ENCODE measurements around the gene SEMA3G. TPM values are rescaled to one million over a fixed set of nuclear protein-coding genes. Genes with fewer than 3 reads are reported as not detected.

SEMA3G gene
- total RNA-seq, 4 donors from 2014 or later = 6.7 to 33.9 (median 20.3) TPM

DNA sequence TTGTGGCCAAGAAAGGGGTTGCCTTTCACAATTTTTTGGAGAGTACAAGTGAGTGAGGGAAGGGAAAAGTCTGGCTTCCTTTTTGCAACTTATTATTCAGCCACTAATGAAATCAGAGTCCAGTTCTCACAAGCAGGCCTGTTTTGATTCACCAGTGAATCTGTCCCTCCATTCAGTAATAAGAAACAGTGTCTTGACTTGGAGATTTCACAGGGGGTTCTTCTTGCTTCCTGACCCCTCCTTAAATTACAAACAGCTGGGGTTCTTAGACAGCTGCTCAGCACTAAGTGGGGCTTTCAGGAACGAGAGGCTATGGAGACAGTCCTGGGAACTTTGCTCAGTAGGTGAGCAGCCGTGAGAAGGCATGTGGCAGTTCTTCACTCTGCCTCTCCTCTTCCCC is 24.5 kb downstream of the SEMA3G start:
- Histone ChIP-seq H3K36me3 (peaks cover 0 to 37% of the 10 kb centered on the region in 2 donors), H3K9me3 (no peaks in the 10 kb centered on the region), H3K27ac (no peak overlapping the region), H3K27me3 (no peaks in the 10 kb centered on the region), H3K4me3 (no peak overlapping the region), H3K4me1 (peaks cover 0 to 23% (median 0%) of the 10 kb centered on the region in 3 donors)
- no peak for ATAC-seq
- no CpG with 5 or more reads among the region's 2 CpGs for WGBS, 2 donors (ENCODE audit: low coverage in 1 of 2)
- no peak for TF ChIP-seq POLR2A (IDR thresholded peaks at IDR 0.05)
- no peak for TF ChIP-seq POLR2AphosphoS5 (IDR thresholded peaks at IDR 0.05)

DNA sequence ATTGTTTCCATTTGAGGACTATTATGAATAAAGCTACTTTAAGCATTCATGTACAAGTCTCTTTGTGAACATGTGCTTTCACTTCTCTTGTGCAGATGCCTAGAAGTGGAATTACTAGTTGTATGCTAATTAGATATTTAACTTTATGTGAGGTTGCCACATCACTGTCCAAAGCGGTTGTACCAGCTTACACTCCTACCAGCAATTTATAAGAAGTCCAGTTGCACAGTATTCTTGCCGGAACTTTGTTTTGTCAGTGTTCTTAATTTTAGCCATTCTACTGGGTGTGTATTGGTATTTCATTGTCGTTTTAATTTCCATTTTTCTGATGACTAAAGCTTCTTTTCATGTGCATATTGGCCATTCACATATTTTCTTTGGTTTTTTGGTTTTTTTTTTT is 29.1 kb downstream of the SEMA3G start:
- no peaks in the 10 kb centered on the region for H3K9me3 ChIP-seq
- WGBS, 2 donors (ENCODE audit: low coverage in 1 of 2) = 81 to 92% methylated on average over 2 to 3 of the region's 3 CpGs
- H3K4me3 ChIP-seq = no peak overlapping the region
- no peaks in the 10 kb centered on the region for H3K27me3 ChIP-seq
- ATAC-seq = no peak
- TF ChIP-seq, protein P1, sequence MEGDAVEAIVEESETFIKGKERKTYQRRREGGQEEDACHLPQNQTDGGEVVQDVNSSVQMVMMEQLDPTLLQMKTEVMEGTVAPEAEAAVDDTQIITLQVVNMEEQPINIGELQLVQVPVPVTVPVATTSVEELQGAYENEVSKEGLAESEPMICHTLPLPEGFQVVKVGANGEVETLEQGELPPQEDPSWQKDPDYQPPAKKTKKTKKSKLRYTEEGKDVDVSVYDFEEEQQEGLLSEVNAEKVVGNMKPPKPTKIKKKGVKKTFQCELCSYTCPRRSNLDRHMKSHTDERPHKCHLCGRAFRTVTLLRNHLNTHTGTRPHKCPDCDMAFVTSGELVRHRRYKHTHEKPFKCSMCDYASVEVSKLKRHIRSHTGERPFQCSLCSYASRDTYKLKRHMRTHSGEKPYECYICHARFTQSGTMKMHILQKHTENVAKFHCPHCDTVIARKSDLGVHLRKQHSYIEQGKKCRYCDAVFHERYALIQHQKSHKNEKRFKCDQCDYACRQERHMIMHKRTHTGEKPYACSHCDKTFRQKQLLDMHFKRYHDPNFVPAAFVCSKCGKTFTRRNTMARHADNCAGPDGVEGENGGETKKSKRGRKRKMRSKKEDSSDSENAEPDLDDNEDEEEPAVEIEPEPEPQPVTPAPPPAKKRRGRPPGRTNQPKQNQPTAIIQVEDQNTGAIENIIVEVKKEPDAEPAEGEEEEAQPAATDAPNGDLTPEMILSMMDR (IDR thresholded peaks at IDR 0.05) = no peak
- TF ChIP-seq POLR2A (IDR thresholded peaks at IDR 0.05) = no peak
- no peak for TF ChIP-seq POLR2AphosphoS5 (IDR thresholded peaks at IDR 0.05)
- no peak for TF ChIP-seq EP300 (IDR thresholded peaks at IDR 0.05)
- peaks cover 0 to 19% of the 10 kb centered on the region in 2 donors for H3K36me3 ChIP-seq
- H3K27ac ChIP-seq = no peak overlapping the region
- H3K4me1 ChIP-seq = peaks cover 5 to 41% (median 12%) of the 10 kb centered on the region in 3 donors

DNA sequence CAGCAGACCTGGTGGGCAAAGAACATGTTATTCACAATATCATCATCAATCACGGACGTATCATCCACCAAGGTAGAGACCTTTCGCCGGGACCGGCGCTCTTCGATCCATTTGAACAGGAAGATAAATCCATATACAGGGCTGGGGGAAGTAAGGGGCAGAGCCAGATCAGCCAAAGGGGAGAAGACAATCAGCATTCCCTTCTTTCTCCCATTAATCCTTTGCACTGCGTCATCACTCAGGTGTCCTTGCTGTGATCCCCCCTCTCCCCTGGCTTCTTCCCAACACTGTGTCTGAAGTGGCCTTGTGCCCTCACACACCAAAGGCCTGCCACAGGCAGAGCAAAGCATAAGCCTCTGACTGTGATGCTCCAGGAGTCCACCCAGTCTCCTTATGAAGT is 36.4 kb downstream of the SEMA3G start:
- Histone ChIP-seq H3K27me3 (no peaks in the 10 kb centered on the region), H3K36me3 (peaks cover 0 to 52% of the 10 kb centered on the region in 2 donors), H3K9me3 (no peaks in the 10 kb centered on the region), H3K27ac (peak overlapping the region in 1 of 4 donors; percentile 99), H3K4me1 (peaks cover 10 to 60% (median 24%) of the 10 kb centered on the region in 3 donors), H3K4me3 (peak overlapping the region in 1 of 2 donors; percentile 67)
- WGBS, 2 donors (ENCODE audit: low coverage in 1 of 2) = 88 to 92% methylated on average over 4 to 8 of the region's 8 CpGs
- TF ChIP-seq EP300 (IDR thresholded peaks at IDR 0.05) (no peak), POLR2AphosphoS5 (IDR thresholded peaks at IDR 0.05) (no peak), POLR2A (IDR thresholded peaks at IDR 0.05) (no peak)
- TF ChIP-seq, protein P1 (IDR thresholded peaks at IDR 0.05) = no peak
- no peak for ATAC-seq

DNA sequence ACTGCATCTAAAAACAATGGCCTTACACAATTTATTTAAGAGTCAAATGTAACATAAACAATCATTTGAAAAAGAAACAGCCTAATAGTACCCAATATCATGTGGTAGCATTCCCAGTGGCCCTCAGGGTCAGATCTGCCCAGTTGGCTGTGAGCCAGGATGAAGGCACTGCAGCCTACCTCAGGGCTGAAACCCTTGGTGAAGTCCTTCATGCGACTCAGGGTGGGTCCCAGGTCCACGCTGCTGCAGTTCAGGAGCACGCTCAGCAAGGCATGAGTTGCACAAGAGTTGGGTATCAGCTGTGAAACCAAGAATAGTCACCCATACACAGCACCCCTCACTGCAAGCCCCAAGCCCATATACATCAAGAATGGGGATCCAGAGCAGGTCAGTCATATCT is 37.1 kb downstream of the SEMA3G start:
- H3K4me1 ChIP-seq = peaks cover 10 to 53% (median 24%) of the 10 kb centered on the region in 3 donors
- peaks cover 0 to 58% of the 10 kb centered on the region in 2 donors for H3K36me3 ChIP-seq
- TF ChIP-seq EP300 (IDR thresholded peaks at IDR 0.05) (no peak), POLR2AphosphoS5 (IDR thresholded peaks at IDR 0.05) (no peak), POLR2A (IDR thresholded peaks at IDR 0.05) (no peak)
- TF ChIP-seq, protein P1 (IDR thresholded peaks at IDR 0.05) = no peak
- WGBS, 2 donors (ENCODE audit: low coverage in 1 of 2) = 80 to 90% methylated on average over 1 to 2 of the region's 3 CpGs
- no peak overlapping the region for H3K4me3 ChIP-seq
- no peaks in the 10 kb centered on the region for H3K9me3 ChIP-seq
- no peaks in the 10 kb centered on the region for H3K27me3 ChIP-seq
- no peak overlapping the region for H3K27ac ChIP-seq
- no peak for ATAC-seq

DNA sequence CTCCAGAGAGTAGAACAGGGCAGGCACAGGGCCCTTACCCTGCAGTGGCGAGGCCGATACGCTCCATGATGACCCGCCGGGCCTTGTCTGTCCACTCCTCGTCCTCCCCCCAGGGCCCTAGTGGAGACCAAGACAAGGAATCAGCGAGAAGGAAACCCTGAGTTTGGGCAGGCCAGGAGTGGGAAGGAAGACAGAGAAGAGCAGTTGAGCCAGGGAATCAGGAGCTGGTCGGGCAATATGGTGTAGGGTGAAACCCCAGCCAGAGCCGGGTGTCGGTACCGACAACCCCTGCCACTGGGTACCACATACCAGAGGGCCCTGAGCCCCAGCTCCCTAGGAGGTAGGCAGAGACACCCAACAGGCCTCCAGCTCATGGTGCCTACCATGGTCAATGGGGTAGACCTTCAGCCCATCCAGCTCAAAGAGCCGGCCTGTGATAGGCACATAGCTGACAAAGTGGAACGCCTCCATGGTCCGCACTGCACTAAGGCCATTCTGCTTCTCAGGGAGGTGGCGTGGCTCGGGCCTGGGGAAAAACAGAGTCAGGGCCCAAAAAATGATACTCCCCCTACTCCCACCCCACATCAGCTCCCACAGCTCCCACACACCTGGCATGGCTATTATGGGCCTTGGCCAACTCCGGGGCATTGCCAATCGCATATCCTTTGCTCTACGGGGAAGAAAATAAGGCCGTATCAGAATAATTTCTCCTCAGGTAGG is 38.0 kb downstream of the SEMA3G start:
- Histone ChIP-seq H3K36me3 (peaks cover 0 to 67% of the 10 kb centered on the region in 2 donors), H3K4me1 (peaks cover 5 to 45% (median 19%) of the 10 kb centered on the region in 3 donors), H3K9me3 (no peaks in the 10 kb centered on the region), H3K4me3 (no peak overlapping the region), H3K27ac (no peak overlapping the region), H3K27me3 (no peaks in the 10 kb centered on the region)
- no peak for ATAC-seq
- WGBS, 2 donors (ENCODE audit: low coverage in 1 of 2) = 87 to 91% methylated on average over 4 to 8 of the region's 20 CpGs
- TF ChIP-seq EP300 (IDR thresholded peaks at IDR 0.05) (no peak), POLR2AphosphoS5 (IDR thresholded peaks at IDR 0.05) (no peak), POLR2A (IDR thresholded peaks at IDR 0.05) (no peak)
- TF ChIP-seq, protein P1 (IDR thresholded peaks at IDR 0.05) = no peak

All from gastroesophageal sphincter (tissue), 4 donors.